BLaER1 (cell line): ENCODE results near the gene DSCAML1.

ENCODE experiments used
- H3K27ac ChIP-seq: shearing (Covaris generic); formaldehyde crosslinking; 2 replicates; pipeline ENCODE4 v1.8.1; 2022
- H3K27me3 ChIP-seq: shearing (Covaris generic); formaldehyde crosslinking; 2 replicates; pipeline ENCODE4 v1.8.1; 2022
- H3K36me3 ChIP-seq: shearing (Covaris generic); formaldehyde crosslinking; 2 replicates; pipeline ENCODE4 v1.8.1; 2022
- H3K4me1 ChIP-seq: shearing (Covaris generic); formaldehyde crosslinking; 2 replicates; pipeline ENCODE4 v1.8.1; 2022
- H3K4me2 ChIP-seq: shearing (Covaris generic); formaldehyde crosslinking; 2 replicates; pipeline ENCODE4 v1.8.1; 2022
- H3K4me3 ChIP-seq: shearing (Covaris generic); formaldehyde crosslinking; 2 replicates; pipeline ENCODE4 v1.8.1; 2022
- H3K9ac ChIP-seq: shearing (Covaris generic); formaldehyde crosslinking; 2 replicates; pipeline ENCODE4 v1.8.1; 2022
- H3K9me3 ChIP-seq: shearing (Covaris generic); formaldehyde crosslinking; 2 replicates; pipeline ENCODE4 v1.8.1; 2022
- H4K20me1 ChIP-seq: shearing (Covaris generic); formaldehyde crosslinking; 2 replicates; pipeline ENCODE4 v1.8.1; 2022
- Cebpa-rat ChIP-seq: shearing (Covaris generic); IDR thresholded peaks from 2 replicates; pipeline ENCODE4 v1.8.1; 2022

Gene DSCAML1

DNA sequence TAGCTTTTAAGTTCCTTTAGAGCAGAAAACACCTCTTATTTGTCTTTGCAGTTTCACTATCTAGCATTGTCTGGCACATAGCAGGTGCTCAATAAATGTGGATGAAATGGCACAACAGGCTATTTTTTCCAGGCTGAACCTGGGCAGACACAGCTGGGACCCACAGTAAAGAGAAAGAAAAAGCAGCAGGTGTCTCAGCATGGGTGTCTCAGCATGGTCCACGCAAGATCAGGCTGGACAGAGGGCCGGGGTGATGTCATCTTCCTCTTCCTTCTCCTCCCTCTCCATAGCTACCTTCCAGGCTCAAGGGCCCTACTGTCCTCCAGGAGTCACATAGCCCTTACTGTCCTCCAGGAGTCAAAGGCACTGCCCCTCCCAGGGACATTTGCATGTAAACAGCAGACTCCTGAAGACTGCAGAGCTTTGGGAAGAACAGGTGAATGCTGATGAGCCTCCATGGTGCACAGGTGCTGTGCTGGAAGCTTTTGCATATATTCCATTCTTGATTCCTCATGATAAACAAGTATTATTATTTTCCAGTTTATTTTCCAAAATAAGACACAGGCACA lies 65.2 kb downstream of the DSCAML1 start:
- H3K27me3 ChIP-seq = no peaks in the 10 kb centered on the region
- H3K4me1 ChIP-seq = peaks cover 31% of the 10 kb centered on the region
- H3K9ac ChIP-seq = no peak overlapping the region
- no peaks in the 10 kb centered on the region for H3K36me3 ChIP-seq
- no peaks in the 10 kb centered on the region for H3K9me3 ChIP-seq
- no peak overlapping the region for H3K4me3 ChIP-seq
- H3K27ac ChIP-seq = no peak overlapping the region
- H4K20me1 ChIP-seq = no peaks in the 10 kb centered on the region
- no peak for TF ChIP-seq Cebpa-rat
- H3K4me2 ChIP-seq = no peak overlapping the region

DNA sequence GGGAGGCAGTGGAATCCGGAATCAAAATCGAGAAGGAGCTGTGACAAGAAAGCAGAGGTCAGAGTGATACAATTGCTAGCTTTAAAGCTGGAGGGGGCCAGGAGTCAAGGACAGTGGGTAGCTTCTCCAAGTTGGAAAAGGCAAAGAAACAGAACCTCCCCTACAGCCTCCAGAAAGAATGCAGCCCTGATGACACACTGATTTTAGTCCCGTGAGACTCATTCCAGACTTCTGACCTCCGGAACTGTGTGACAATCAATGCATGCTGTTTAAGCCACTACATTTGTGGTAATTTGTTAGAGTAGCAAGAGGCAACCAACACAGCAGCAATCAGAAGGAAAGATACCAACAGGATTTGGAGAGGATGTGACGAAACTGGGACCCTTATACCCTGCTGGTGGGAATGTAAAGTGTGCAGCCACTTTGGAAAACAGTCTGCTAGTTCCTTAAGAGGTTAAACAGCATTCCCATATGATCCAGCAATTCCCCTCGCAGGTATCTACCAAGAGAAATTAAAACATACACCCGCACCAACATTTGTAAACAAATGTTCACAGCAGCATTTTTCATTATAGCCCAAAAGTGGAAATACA lies 66.7 kb downstream of the DSCAML1 start:
- no peak overlapping the region for H3K4me2 ChIP-seq
- H3K4me1 ChIP-seq = peaks cover 23% of the 10 kb centered on the region
- no peaks in the 10 kb centered on the region for H3K36me3 ChIP-seq
- no peaks in the 10 kb centered on the region for H4K20me1 ChIP-seq
- H3K27ac ChIP-seq = no peak overlapping the region
- H3K4me3 ChIP-seq = no peak overlapping the region
- no peaks in the 10 kb centered on the region for H3K9me3 ChIP-seq
- no peak overlapping the region for H3K9ac ChIP-seq
- no peak for TF ChIP-seq Cebpa-rat
- no peaks in the 10 kb centered on the region for H3K27me3 ChIP-seq

GRCh38 chr11:117725048-117725734 lies 71.8 kb downstream of the DSCAML1 start:
- H3K4me1 ChIP-seq = no peaks in the 10 kb centered on the region
- no peak overlapping the region for H3K4me2 ChIP-seq
- no peak for TF ChIP-seq Cebpa-rat
- no peaks in the 10 kb centered on the region for H3K9me3 ChIP-seq
- H3K4me3 ChIP-seq = no peak overlapping the region
- H3K9ac ChIP-seq = no peak overlapping the region
- H3K36me3 ChIP-seq = no peaks in the 10 kb centered on the region
- no peak overlapping the region for H3K27ac ChIP-seq
- H3K27me3 ChIP-seq = no peaks in the 10 kb centered on the region
- H4K20me1 ChIP-seq = no peaks in the 10 kb centered on the region

DNA sequence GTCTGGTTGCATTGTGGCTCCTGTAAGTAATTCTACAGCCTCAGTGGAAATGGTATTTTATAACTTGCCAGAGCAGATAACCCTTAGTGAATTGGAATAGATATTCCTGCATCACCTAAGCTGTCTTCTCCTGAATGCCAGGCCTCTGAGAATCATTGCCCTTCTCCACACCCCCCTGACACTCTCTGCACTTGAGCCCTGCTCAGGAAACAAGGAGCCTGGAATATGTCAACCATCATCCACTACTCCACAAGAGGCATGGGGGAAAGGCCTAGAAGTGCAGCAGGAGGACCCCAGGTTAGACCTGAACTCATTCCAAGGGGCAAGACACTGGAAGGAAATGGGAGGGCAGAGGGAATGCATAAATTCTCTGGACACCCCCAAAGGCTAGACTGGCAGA lies 72.4 kb downstream of the DSCAML1 start:
- no peak overlapping the region for H3K4me3 ChIP-seq
- H3K9me3 ChIP-seq = no peaks in the 10 kb centered on the region
- H3K9ac ChIP-seq = no peak overlapping the region
- H4K20me1 ChIP-seq = no peaks in the 10 kb centered on the region
- no peak for TF ChIP-seq Cebpa-rat
- H3K27ac ChIP-seq = no peak overlapping the region
- H3K27me3 ChIP-seq = no peaks in the 10 kb centered on the region
- H3K36me3 ChIP-seq = no peaks in the 10 kb centered on the region
- H3K4me2 ChIP-seq = no peak overlapping the region
- H3K4me1 ChIP-seq = no peaks in the 10 kb centered on the region

- no peak overlapping the region for H3K27ac ChIP-seq
- no peaks in the 10 kb centered on the region for H3K4me1 ChIP-seq
- no peak overlapping the region for H3K9ac ChIP-seq
- no peaks in the 10 kb centered on the region for H3K27me3 ChIP-seq
- no peak overlapping the region for H3K4me3 ChIP-seq
- H4K20me1 ChIP-seq = no peaks in the 10 kb centered on the region
- no peaks in the 10 kb centered on the region for H3K9me3 ChIP-seq
- TF ChIP-seq Cebpa-rat = no peak
- H3K36me3 ChIP-seq = no peaks in the 10 kb centered on the region
- no peak overlapping the region for H3K4me2 ChIP-seq
Observed at GRCh38 chr11:117724104-117724503, 72.9 kb downstream of the DSCAML1 start.

DNA sequence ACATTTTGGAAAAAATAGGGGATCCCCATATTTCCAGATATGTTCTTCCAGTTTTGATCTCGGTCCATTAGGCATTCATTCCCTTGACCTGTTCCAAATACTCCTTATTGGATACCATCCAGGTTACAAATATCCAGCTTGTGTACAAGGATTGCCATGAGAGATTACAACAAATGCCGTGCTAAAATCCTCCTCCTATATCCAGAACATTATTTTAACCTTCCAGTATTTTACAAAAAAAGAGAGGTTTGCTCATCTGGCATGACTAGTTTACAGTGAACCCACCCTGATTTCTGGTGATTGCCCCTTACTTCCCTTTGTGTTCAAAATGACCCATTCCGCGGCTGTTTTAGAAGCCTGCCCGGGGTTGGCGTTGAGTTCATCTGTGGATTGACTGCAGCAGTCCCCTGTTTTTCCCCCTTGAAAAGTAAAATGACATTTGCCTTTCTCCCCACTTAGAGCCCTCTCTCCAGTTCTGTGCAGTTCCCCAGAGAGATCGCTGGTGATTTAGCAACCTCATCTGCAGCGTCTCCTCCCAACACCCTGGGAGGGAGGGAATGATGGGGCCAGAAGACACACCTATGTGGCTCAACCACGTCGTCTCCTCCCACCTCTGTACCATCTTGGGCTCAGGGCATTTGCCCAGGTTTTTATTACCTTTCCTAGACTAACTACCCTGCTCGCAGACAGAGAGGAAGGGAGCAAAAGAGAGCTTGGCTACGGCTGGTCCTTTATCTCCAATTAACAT lies 73.6 kb downstream of the DSCAML1 start:
- Histone ChIP-seq H3K9me3 (no peaks in the 10 kb centered on the region), H3K4me1 (no peaks in the 10 kb centered on the region), H3K4me3 (no peak overlapping the region), H4K20me1 (no peaks in the 10 kb centered on the region), H3K4me2 (no peak overlapping the region), H3K36me3 (no peaks in the 10 kb centered on the region), H3K27ac (no peak overlapping the region), H3K27me3 (no peaks in the 10 kb centered on the region), H3K9ac (no peak overlapping the region)
- TF ChIP-seq Cebpa-rat = no peak

GRCh38 chr11:117722082-117722481 lies 74.9 kb downstream of the DSCAML1 start:
- no peak overlapping the region for H3K4me2 ChIP-seq
- H3K4me3 ChIP-seq = no peak overlapping the region
- no peak overlapping the region for H3K9ac ChIP-seq
- no peaks in the 10 kb centered on the region for H3K36me3 ChIP-seq
- TF ChIP-seq Cebpa-rat = no peak
- peaks cover 12% of the 10 kb centered on the region for H3K4me1 ChIP-seq
- H3K27ac ChIP-seq = no peak overlapping the region
- H3K27me3 ChIP-seq = no peaks in the 10 kb centered on the region
- H4K20me1 ChIP-seq = no peaks in the 10 kb centered on the region
- H3K9me3 ChIP-seq = no peaks in the 10 kb centered on the region

GRCh38 chr11:117720061-117720511 lies 76.9 kb downstream of the DSCAML1 start:
- TF ChIP-seq Cebpa-rat = no peak
- Histone ChIP-seq H3K36me3 (no peaks in the 10 kb centered on the region), H3K4me3 (no peak overlapping the region), H3K4me2 (no peak overlapping the region), H3K9me3 (no peaks in the 10 kb centered on the region), H3K4me1 (peaks cover 27% of the 10 kb centered on the region), H3K27ac (no peak overlapping the region), H3K9ac (no peak overlapping the region), H3K27me3 (no peaks in the 10 kb centered on the region), H4K20me1 (0 out of 2 replicates have a peak, but pooled peaks cover 6% of the 10 kb centered on the region)

DNA sequence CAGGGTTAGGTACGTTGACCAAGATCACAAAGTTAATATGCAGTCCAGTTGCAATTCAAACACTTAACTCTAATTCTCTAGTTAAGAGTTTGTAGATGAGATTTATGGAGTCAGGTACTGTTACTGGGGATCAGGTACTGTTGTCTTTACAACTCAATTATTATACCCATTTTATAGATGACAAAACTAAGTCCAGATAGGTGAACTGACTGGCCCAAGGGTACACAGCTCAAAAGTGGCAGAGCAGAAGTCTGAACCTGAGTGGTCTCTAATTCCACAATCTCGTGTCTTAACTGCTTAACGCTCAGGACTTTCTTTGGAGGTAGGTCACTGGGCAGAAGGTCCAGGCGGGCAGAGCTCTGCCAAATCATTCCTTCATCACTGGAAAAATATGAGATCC lies 77.5 kb downstream of the DSCAML1 start:
- no peaks in the 10 kb centered on the region for H3K36me3 ChIP-seq
- H3K9ac ChIP-seq = no peak overlapping the region
- no peaks in the 10 kb centered on the region for H3K9me3 ChIP-seq
- H3K4me2 ChIP-seq = no peak overlapping the region
- H4K20me1 ChIP-seq = 0 out of 2 replicates have a peak, but pooled peaks cover 6% of the 10 kb centered on the region
- no peak overlapping the region for H3K27ac ChIP-seq
- peaks cover 27% of the 10 kb centered on the region for H3K4me1 ChIP-seq
- TF ChIP-seq Cebpa-rat = no peak
- no peak overlapping the region for H3K4me3 ChIP-seq
- no peaks in the 10 kb centered on the region for H3K27me3 ChIP-seq
